ENCODE measurements around the gene TMEM156.

DNA sequence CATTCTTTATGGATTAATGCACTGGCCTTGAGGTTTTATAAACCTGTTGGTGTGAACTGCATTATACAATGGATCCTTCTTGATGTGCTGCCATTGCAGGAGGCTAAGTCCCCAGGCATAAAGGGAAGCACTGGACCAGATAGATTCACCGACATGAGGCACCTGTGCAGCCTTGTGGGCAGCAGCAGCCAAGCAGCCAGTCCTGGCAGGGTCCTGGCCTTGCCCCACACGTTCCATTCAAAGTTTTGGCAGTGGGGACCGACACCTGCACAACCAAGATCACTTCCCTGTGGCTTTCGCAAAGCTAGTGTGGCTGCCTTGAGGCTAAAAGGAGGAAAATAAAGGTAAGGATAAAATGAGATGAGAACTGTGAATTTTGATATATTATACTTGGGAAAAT lies 53.1 kb downstream of the TMEM156 start:
- TF ChIP-seq, protein P1, sequence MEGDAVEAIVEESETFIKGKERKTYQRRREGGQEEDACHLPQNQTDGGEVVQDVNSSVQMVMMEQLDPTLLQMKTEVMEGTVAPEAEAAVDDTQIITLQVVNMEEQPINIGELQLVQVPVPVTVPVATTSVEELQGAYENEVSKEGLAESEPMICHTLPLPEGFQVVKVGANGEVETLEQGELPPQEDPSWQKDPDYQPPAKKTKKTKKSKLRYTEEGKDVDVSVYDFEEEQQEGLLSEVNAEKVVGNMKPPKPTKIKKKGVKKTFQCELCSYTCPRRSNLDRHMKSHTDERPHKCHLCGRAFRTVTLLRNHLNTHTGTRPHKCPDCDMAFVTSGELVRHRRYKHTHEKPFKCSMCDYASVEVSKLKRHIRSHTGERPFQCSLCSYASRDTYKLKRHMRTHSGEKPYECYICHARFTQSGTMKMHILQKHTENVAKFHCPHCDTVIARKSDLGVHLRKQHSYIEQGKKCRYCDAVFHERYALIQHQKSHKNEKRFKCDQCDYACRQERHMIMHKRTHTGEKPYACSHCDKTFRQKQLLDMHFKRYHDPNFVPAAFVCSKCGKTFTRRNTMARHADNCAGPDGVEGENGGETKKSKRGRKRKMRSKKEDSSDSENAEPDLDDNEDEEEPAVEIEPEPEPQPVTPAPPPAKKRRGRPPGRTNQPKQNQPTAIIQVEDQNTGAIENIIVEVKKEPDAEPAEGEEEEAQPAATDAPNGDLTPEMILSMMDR (IDR thresholded peaks at IDR 0.05), result no peak
- TF ChIP-seq POLR2AphosphoS5 (IDR thresholded peaks at IDR 0.05; ENCODE audit: low read depth, low read length), result no peak
- no peak for TF ChIP-seq SMC3 (IDR thresholded peaks at IDR 0.05; ENCODE audit: low read depth, low read length)
- no peak for TF ChIP-seq SIN3A (IDR thresholded peaks at IDR 0.05; ENCODE audit: borderline replicate concordance, low read depth, low read length)
- TF ChIP-seq MXI1 (IDR thresholded peaks at IDR 0.05; ENCODE audit: low read depth, low read length), result no peak
- no peak for TF ChIP-seq USF2 (IDR thresholded peaks at IDR 0.05; ENCODE audit: borderline replicate concordance, low read depth, low read length)
